T-helper 22 cell (primary cell): Measurements from ENCODE around the gene CSRP1.
"Not testable (repeated sequence)": the region's sequence is repeated elsewhere in the genome, so short reads cannot be mapped to it uniquely, and the experiment has no call there.

ENCODE experiments used
- DNase-seq: peaks from one replicate; pipeline ENCODE4 v3.0.0-alpha.2; 2020; ENCODE audit warnings: low read depth

The CSRP1 gene

GRCh38 chr1:201476670-201477344 is 30.1 kb downstream of the CSRP1 start:
- no peak for DNase-seq

- no peak for DNase-seq
These were observed 30.8 kb downstream of the CSRP1 start for GRCh38 chr1:201475915-201476669.

GRCh38 chr1:201475130-201475529 is 31.8 kb downstream of the CSRP1 start:
- DNase-seq: no peak

GRCh38 chr1:201473296-201473695 is 33.6 kb downstream of the CSRP1 start:
- DNase-seq: no peak

- not testable (repeated sequence) for DNase-seq
These were observed 34.6 kb downstream of the CSRP1 start for GRCh38 chr1:201472321-201472720.

GRCh38 chr1:201471772-201472171 is 35.2 kb downstream of the CSRP1 start:
- no peak for DNase-seq

GRCh38 chr1:201470581-201470980 is 36.3 kb downstream of the CSRP1 start:
- no peak for DNase-seq

- no peak for DNase-seq
These were observed 37.3 kb downstream of the CSRP1 start for GRCh38 chr1:201469645-201470074.

GRCh38 chr1:201468844-201469644 is 37.9 kb downstream of the CSRP1 start, which contains the start of gene PHLDA3:
Gene PHLDA3, minus strand, starts transcription at chr1:201469188. Its CDS starts 402 bp downstream, at chr1:201468786.
- no peak for DNase-seq

GRCh38 chr1:201468501-201468843 is 38.5 kb downstream of the CSRP1 start:
- no peak for DNase-seq

GRCh38 chr1:201466492-201466891 is 40.4 kb downstream of the CSRP1 start:
- DNase-seq: no peak

- no peak for DNase-seq
These were observed 41.1 kb downstream of the CSRP1 start for GRCh38 chr1:201465698-201466290.

GRCh38 chr1:201463071-201463552 is 43.8 kb downstream of the CSRP1 start:
- DNase-seq: no peak

- no peak for DNase-seq
These were observed 45.1 kb downstream of the CSRP1 start for GRCh38 chr1:201461645-201462441.

- no peak for DNase-seq
These were observed 45.9 kb downstream of the CSRP1 start for GRCh38 chr1:201460814-201461644.

GRCh38 chr1:201459775-201460174 is 47.1 kb downstream of the CSRP1 start:
- no peak for DNase-seq

GRCh38 chr1:201459052-201459451 is 47.9 kb downstream of the CSRP1 start:
- DNase-seq: no peak

- DNase-seq: no peak
These were observed 49.4 kb downstream of the CSRP1 start for GRCh38 chr1:201457508-201457960.

GRCh38 chr1:201456499-201457309 is 50.2 kb downstream of the CSRP1 start:
- DNase-seq: no peak
